IMR-90 (cell line): Measurements from ENCODE around the gene SPAG16. TPM values are rescaled to one million over a fixed set of nuclear protein-coding genes. Genes with fewer than 3 reads are reported as not detected.
A peak's percentile ranks its signal among the peaks of the same experiment; 100 is the strongest.

Experiments
- ATAC-seq: fragments of 200-7000 bp; cut with Tn5 transposase; 2 replicates; pipeline ENCODE4 v1.9.1; 2020; ENCODE audit warnings: low read depth, mild to moderate bottlenecking, moderate library complexity
- BruUV-seq: library from RNA; stranded (reverse); fragments of 400-500 nt; replicated peaks from 2 replicates; lab custom pipeline; 2021; lab: Mats Ljungman, UMichigan
- CTCF ChIA-PET: fragments of 300-600 bp; formaldehyde crosslinking; extraction: SDS; loops from one replicate; lab custom pipeline; 2021; ENCODE audit warnings: antibody characterized with exemption; lab: Yijun Ruan, JAX
- POLR2A ChIA-PET: fragments of 300-600 bp; sonication (Branson Sonifier 250); formaldehyde crosslinking; loops from one replicate; lab custom pipeline; 2022; ENCODE audit warnings: antibody characterized with exemption; ENCODE audit not compliant: unreplicated experiment; lab: Charles Lee
- DNase-seq: peaks from one replicate; pipeline ENCODE4 v3.0.0; 2013
- H2AFZ ChIP-seq: replicated peaks from 2 replicates; pipeline ENCODE3; 2013; ENCODE audit warnings: low read length, mild to moderate bottlenecking; ENCODE audit not compliant: poor library complexity
- H2AK5ac ChIP-seq: 2 replicates; pipeline ENCODE4 v1.6.1; 2013; ENCODE audit warnings: low read depth, low read length, inconsistent platforms
- H2AK9ac ChIP-seq: replicated peaks from 2 replicates; pipeline ENCODE3; 2013; ENCODE audit warnings: mild to moderate bottlenecking, low read depth, low read length, moderate library complexity; ENCODE audit not compliant: poor library complexity
- H2BK120ac ChIP-seq: 2 replicates; pipeline ENCODE4 v1.6.1; 2013; ENCODE audit warnings: low read depth, low read length, inconsistent platforms
- H2BK15ac ChIP-seq: 3 replicates; pipeline ENCODE4 v1.6.1; 2013; ENCODE audit warnings: low read depth, low read length, inconsistent platforms
- H2BK20ac ChIP-seq: 2 replicates; pipeline ENCODE4 v1.6.1; 2013; ENCODE audit warnings: low read depth, mild to moderate bottlenecking, inconsistent platforms, low read length, moderate library complexity
- H2BK5ac ChIP-seq: 2 replicates; pipeline ENCODE4 v1.6.1; 2013; ENCODE audit warnings: mild to moderate bottlenecking, low read depth, low read length, inconsistent platforms; ENCODE audit not compliant: poor library complexity, severe bottlenecking
- H3K14ac ChIP-seq: replicated peaks from 2 replicates; pipeline ENCODE4 v1.6.1; 2013; ENCODE audit warnings: low read depth, low read length, inconsistent platforms
- H3K18ac ChIP-seq: 2 replicates; pipeline ENCODE4 v1.6.1; 2013; ENCODE audit warnings: low read depth, low read length, control low read depth
- H3K23ac ChIP-seq: 2 replicates; pipeline ENCODE4 v1.6.1; 2013; ENCODE audit warnings: low read depth, low read length, inconsistent platforms
- H3K27ac ChIP-seq: 2 replicates; pipeline ENCODE4 v1.5.1; 2013; ENCODE audit warnings: mild to moderate bottlenecking, control low read depth, low read length; ENCODE audit not compliant: insufficient read depth
- H3K27me3 ChIP-seq: 2 replicates; pipeline ENCODE4 v1.6.1; 2013; ENCODE audit warnings: low read length; ENCODE audit not compliant: control insufficient read depth, insufficient read depth
- H3K36me3 ChIP-seq: 2 replicates; pipeline ENCODE4 v1.6.1; 2013; ENCODE audit warnings: low read length, mixed read lengths; ENCODE audit not compliant: control insufficient read depth, insufficient read depth
- H3K4ac ChIP-seq: 2 replicates; pipeline ENCODE4 v1.6.1; 2013; ENCODE audit warnings: low read depth, low read length, inconsistent platforms
- H3K4me1 ChIP-seq: 2 replicates; pipeline ENCODE4 v1.6.1; 2013; ENCODE audit warnings: low read length, mixed read lengths; ENCODE audit not compliant: control insufficient read depth, insufficient read depth
- H3K4me2 ChIP-seq: 2 replicates; pipeline ENCODE4 v1.6.1; 2013; ENCODE audit warnings: low read depth, mild to moderate bottlenecking, control low read depth, low read length, moderate library complexity
- H3K4me3 ChIP-seq: 2 replicates; pipeline ENCODE4 v1.5.1; 2013; ENCODE audit warnings: low read depth, mild to moderate bottlenecking, control low read depth, low read length, moderate library complexity; ENCODE audit not compliant: insufficient read depth
- H3K56ac ChIP-seq: 2 replicates; pipeline ENCODE4 v1.6.1; 2013; ENCODE audit warnings: low read length, inconsistent platforms; ENCODE audit not compliant: insufficient read depth; ENCODE audit errors: extremely low read depth
- H3K79me1 ChIP-seq, 2 experiments: 2 replicates each; pipeline ENCODE4 v1.6.1; 2013; ENCODE audit warnings: low read length in 2 of 2, inconsistent platforms in 1 of 2, low read depth in 1 of 2
- H3K9ac ChIP-seq: 2 replicates; pipeline ENCODE4 v1.6.1; 2013; ENCODE audit warnings: low read depth, low read length, control low read depth
- H3K9me1 ChIP-seq: 2 replicates; pipeline ENCODE4 v1.6.1; 2013; ENCODE audit warnings: low read length, inconsistent platforms; ENCODE audit not compliant: insufficient read depth
- H3K9me3 ChIP-seq: 2 replicates; pipeline ENCODE4 v1.6.1; 2013; ENCODE audit warnings: low read length; ENCODE audit not compliant: control insufficient read depth, insufficient read depth
- H4K20me1 ChIP-seq: 2 replicates; pipeline ENCODE4 v1.6.1; 2013; ENCODE audit warnings: low read length, inconsistent platforms; ENCODE audit not compliant: insufficient read depth
- H4K5ac ChIP-seq: 2 replicates; pipeline ENCODE4 v1.6.1; 2013; ENCODE audit warnings: mild to moderate bottlenecking, low read depth, low read length, control low read depth
- H4K8ac ChIP-seq, 2 experiments: 2 replicates each; pipeline ENCODE4 v1.6.1; 2013; ENCODE audit warnings: low read depth in 2 of 2, low read length in 2 of 2, control low read depth in 1 of 2, inconsistent platforms in 1 of 2
- H4K91ac ChIP-seq: 2 replicates; pipeline ENCODE4 v1.6.1; 2013; ENCODE audit warnings: low read depth, low read length, inconsistent platforms; ENCODE audit not compliant: insufficient read depth
- CEBPB ChIP-seq: IDR thresholded peaks from 2 replicates; pipeline ENCODE4 v1.6.1; 2012; ENCODE audit warnings: low read depth, low read length, improper control_type of control experiment
- MXI1 ChIP-seq: IDR thresholded peaks from 2 replicates; pipeline ENCODE4 v1.6.1; 2012; ENCODE audit warnings: low read depth, mild to moderate bottlenecking, low read length, moderate library complexity, borderline replicate concordance
- RAD21 ChIP-seq: IDR thresholded peaks from 2 replicates; pipeline ENCODE4 v1.6.1; 2012; ENCODE audit warnings: low read length, improper control_type of control experiment
- WGBS, 2 experiments: methylation state at CpG; one replicate each; pipeline versions ENCODE4 v1.1.5 to v1.1.7; 2013; ENCODE audit warnings: missing lambda C conversion rate in 2 of 2; ENCODE audit not compliant: insufficient read length in 1 of 2; ENCODE audit errors: extremely low coverage in 2 of 2; 5-methylcytosine and 5-hydroxymethylcytosine counted together
- dilution Hi-C: fragments of 300-500 bp; cut with HindIII; formaldehyde crosslinking; loops from one replicate; pipeline ENCODE4 v1.14.3; 2018; ENCODE audit warnings: low sequenced_read_pairs; ENCODE audit not compliant: unreplicated experiment
- in situ Hi-C: fragments of 300-500 bp; cut with MboI; formaldehyde crosslinking; loops from 3 replicates; pipeline ENCODE4 v1.14.3; 2019; ENCODE audit warnings: low sequenced_read_pairs, inconsistent platforms, mixed read lengths
- intact Hi-C: fragments of 100-400 bp; cut with micrococcal nuclease; formaldehyde crosslinking; loops from 2 replicates; pipeline ENCODE4 v1.10.0; 2022
- polyA plus RNA-seq, 3 experiments: library from polyadenylated mRNA; depleted of rRNA; stranded (reverse); fragments of >200 nt; gene quantifications; 2 replicates each; pipeline ENCODE4 v1.2.3, GENCODE V29; 2012; ENCODE audit warnings: low replicate concordance in 1 of 3
- total RNA-seq: library from RNA; depleted of rRNA; stranded (reverse); fragments of >200 nt; gene quantifications from 2 replicates; pipeline ENCODE4 v1.2.3, GENCODE V29; 2012

Gene SPAG16
- total and polyA plus RNA-seq, 2 of the 4 experiments (the other 2 are of a cell fraction), result 7.3 to 13.5 TPM

- H3K4me3 ChIP-seq, result no peak within 1 kb of the TSS
- H3K18ac ChIP-seq, result no peak within 1 kb of the TSS
- H4K91ac ChIP-seq, result no peak within 1 kb of the TSS
- no peak within 1 kb of the TSS for H2BK15ac ChIP-seq
- no peak within 1 kb of the TSS for H3K56ac ChIP-seq
- peak; percentile 76 for DNase-seq
- no peak within 1 kb of the TSS for H2BK20ac ChIP-seq
- no CpG with 5 or more reads among the region's 19 CpGs for WGBS, 2 experiments
- no TSS peak for BruUV-seq
- H2BK5ac ChIP-seq, result no peak within 1 kb of the TSS
- no peak within 1 kb of the TSS for H3K23ac ChIP-seq
- ChIA-PET CTCF (interaction anchor here (0.6 to 1.0 kb wide), 4 partner anchors 10 to 859 kb away, joined by 3 to 4 read pairs (median 3); no protein-coding TSS in a partner anchor), POLR2A (interaction anchor here (0.6 kb wide), 1 partner anchor 1698 kb away, joined by 7 read pairs; the partner anchor contains the start of gene XRCC5)
- no peaks in the 10 kb centered on the region for H3K79me1 ChIP-seq
- no peak within 1 kb of the TSS for H2AK5ac ChIP-seq
- H2AK9ac ChIP-seq, result no peak within 1 kb of the TSS
- H3K9ac ChIP-seq, result no peak within 1 kb of the TSS
- no peak within 1 kb of the TSS for H3K4ac ChIP-seq
- dilution Hi-C loops, result no loop called here
- H3K27ac ChIP-seq, result no peak within 1 kb of the TSS
- ATAC-seq, result peak; percentile 99
- H4K5ac ChIP-seq, result no peak within 1 kb of the TSS
- H3K9me1 ChIP-seq, result no peaks in the 10 kb centered on the region
- TF ChIP-seq CEBPB (peak; percentile 87), RAD21 (peak; percentile 27; the same call in 1 of the 2 replicates), MXI1 (no peak)
- H2BK120ac ChIP-seq, result no peak within 1 kb of the TSS
- H4K8ac ChIP-seq, result no peak within 1 kb of the TSS
- no peaks in the 10 kb centered on the region for H3K9me3 ChIP-seq
- no peaks in the 10 kb centered on the region for H3K36me3 ChIP-seq
- no peak within 1 kb of the TSS for H3K4me2 ChIP-seq
- in situ Hi-C loops, result no loop called here
- H4K20me1 ChIP-seq, result no peaks in the 10 kb centered on the region
- H2AFZ ChIP-seq, result no peak within 1 kb of the TSS
- no peak within 1 kb of the TSS for H3K14ac ChIP-seq
- no peaks in the 10 kb centered on the region for H3K27me3 ChIP-seq
- H3K4me1 ChIP-seq, result no peaks in the 10 kb centered on the region
- intact Hi-C loops, result loop anchor here (2.0 to 10.0 kb wide), 5 partner anchors 396 to 1160 kb away; partner anchors contain the start of gene BARD1
Measured at GRCh38 chr2:214410918-214411554, 1126.8 kb downstream of the SPAG16 start, which contains the start of gene VWC2L. VWC2L (plus strand) TSS chr2:214411054; CDS start chr2:214414194, 3,140 bp downstream.
